Sigmoid colon (tissue), 4 donors: ENCODE results near the gene CRELD2.

Experiments
- POLR2A ChIP-seq, 2 donors: fragments of 450-650 bp; IDR thresholded peaks; one replicate each; pipeline ENCODE4 v1.6.1; 2016; ENCODE audit warnings: antibody characterized with exemption in 2 of 2, mild to moderate bottlenecking in 2 of 2, moderate library complexity in 2 of 2
- POLR2AphosphoS5 ChIP-seq, 4 donors: sonication (generic); formaldehyde crosslinking; IDR thresholded peaks; one replicate each; pipeline ENCODE4 v1.6.1; 2017; ENCODE audit warnings: antibody characterized with exemption in 4 of 4
- TF ChIP-seq, protein P1 (sequence below), 4 experiments: fragments of 450-650 bp in 3 of 4; fragments of 200-600 bp in 1 of 4; IDR thresholded peaks; one replicate each; pipeline ENCODE4 v1.5.1; 2016 to 2019; ENCODE audit warnings: antibody characterized with exemption in 4 of 4, mild to moderate bottlenecking in 3 of 4, moderate library complexity in 2 of 4

DNA sequence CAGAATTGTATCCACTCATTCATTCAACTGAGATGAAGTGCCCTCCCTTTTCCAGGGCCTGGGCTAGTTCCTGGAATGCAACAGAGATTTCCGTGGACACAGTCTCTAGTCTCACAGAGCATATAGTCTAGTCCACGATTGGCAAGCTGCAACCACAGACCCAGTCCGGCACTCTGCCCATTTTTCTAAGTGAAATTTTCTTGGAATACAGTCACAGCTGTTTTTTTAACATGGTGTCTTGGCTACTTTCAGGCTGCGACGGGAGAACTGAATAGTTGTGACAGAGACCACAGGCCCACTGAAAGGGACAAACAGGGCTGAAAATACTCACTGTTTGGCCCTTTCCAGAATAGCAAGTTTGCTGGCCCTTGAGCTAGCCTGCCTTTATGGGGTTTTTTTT, 29.4 kb upstream of the CRELD2 start:
- no peak for TF ChIP-seq POLR2A (IDR thresholded peaks at IDR 0.05)
- TF ChIP-seq, protein P1, sequence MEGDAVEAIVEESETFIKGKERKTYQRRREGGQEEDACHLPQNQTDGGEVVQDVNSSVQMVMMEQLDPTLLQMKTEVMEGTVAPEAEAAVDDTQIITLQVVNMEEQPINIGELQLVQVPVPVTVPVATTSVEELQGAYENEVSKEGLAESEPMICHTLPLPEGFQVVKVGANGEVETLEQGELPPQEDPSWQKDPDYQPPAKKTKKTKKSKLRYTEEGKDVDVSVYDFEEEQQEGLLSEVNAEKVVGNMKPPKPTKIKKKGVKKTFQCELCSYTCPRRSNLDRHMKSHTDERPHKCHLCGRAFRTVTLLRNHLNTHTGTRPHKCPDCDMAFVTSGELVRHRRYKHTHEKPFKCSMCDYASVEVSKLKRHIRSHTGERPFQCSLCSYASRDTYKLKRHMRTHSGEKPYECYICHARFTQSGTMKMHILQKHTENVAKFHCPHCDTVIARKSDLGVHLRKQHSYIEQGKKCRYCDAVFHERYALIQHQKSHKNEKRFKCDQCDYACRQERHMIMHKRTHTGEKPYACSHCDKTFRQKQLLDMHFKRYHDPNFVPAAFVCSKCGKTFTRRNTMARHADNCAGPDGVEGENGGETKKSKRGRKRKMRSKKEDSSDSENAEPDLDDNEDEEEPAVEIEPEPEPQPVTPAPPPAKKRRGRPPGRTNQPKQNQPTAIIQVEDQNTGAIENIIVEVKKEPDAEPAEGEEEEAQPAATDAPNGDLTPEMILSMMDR (IDR thresholded peaks at IDR 0.05): no peak
- no peak for TF ChIP-seq POLR2AphosphoS5 (IDR thresholded peaks at IDR 0.05)
